Uterus (tissue), 4 donors: ENCODE results near the gene CDC42EP3. TPM values are rescaled to one million over a fixed set of nuclear protein-coding genes. Genes with fewer than 3 reads are reported as not detected.

Experiments
- DNase-seq, 2 donors: peaks; one replicate each; pipeline ENCODE4 v3.0.0-alpha.2; 2019 to 2020
- H3K27ac ChIP-seq, 2 donors: fragments of 200-600 bp; sonication (generic); 1 replicate in 1 of 2; 2 replicates in 1 of 2; pipeline ENCODE4 v1.5.1; 2016 to 2018
- H3K27me3 ChIP-seq, 2 donors: fragments of 200-600 bp; sonication (generic); one replicate each; pipeline ENCODE4 v1.5.1; 2018 to 2019; ENCODE audit warnings: control low read depth in 1 of 2
- H3K36me3 ChIP-seq, 2 donors: fragments of 200-600 bp; sonication (generic); one replicate each; pipeline ENCODE4 v1.5.1; 2019; ENCODE audit warnings: control low read depth in 1 of 2
- H3K4me1 ChIP-seq, 2 donors: fragments of 200-600 bp; sonication (generic); one replicate each; pipeline ENCODE4 v1.5.1; 2018 to 2019; ENCODE audit warnings: control low read depth in 1 of 2
- H3K4me3 ChIP-seq, 2 donors: fragments of 200-600 bp; sonication (generic); 1 replicate in 1 of 2; 2 replicates in 1 of 2; pipeline ENCODE4 v1.5.1; 2018 to 2019; ENCODE audit warnings: mild to moderate bottlenecking in 1 of 2
- H3K9me3 ChIP-seq, 2 donors: fragments of 200-600 bp; sonication (generic); one replicate each; pipeline ENCODE4 v1.5.1; 2019; ENCODE audit warnings: control low read depth in 1 of 2
- POLR2A ChIP-seq, 2 donors: fragments of 450-650 bp; IDR thresholded peaks; one replicate each; pipeline ENCODE4 v1.6.1; 2016; ENCODE audit warnings: antibody characterized with exemption in 2 of 2, mild to moderate bottlenecking in 1 of 2, moderate library complexity in 1 of 2
- intact Hi-C: fragments of 100-400 bp; cut with DNase I; formaldehyde crosslinking; loops from one replicate; pipeline ENCODE4 v1.15.1; 2023; ENCODE audit warnings: low total_unique reads
- total RNA-seq, 4 donors: library from RNA; depleted of rRNA in 3 of 4; stranded (reverse); fragments of >200 nt in 3 of 4; gene quantifications; one replicate each; pipeline versions ENCODE4 v1.1.0 to v1.2.4, GENCODE V29; 2014 to 2023
- TF ChIP-seq, protein P1 (sequence below), 4 experiments: fragments of 200-600 bp in 2 of 4; fragments of 450-650 bp in 2 of 4; sonication (generic) in 2 of 4; IDR thresholded peaks; one replicate each; pipeline ENCODE4 v1.5.1; 2016 to 2019; ENCODE audit warnings: antibody characterized with exemption in 4 of 4, mild to moderate bottlenecking in 2 of 4, moderate library complexity in 1 of 4
- donor health status: DM: yes; HTN: yes; CAD: no.

The CDC42EP3 gene
- total RNA-seq, 4 donors from 2014 or later: 24.7 to 93.0 (median 57.3) TPM

DNA sequence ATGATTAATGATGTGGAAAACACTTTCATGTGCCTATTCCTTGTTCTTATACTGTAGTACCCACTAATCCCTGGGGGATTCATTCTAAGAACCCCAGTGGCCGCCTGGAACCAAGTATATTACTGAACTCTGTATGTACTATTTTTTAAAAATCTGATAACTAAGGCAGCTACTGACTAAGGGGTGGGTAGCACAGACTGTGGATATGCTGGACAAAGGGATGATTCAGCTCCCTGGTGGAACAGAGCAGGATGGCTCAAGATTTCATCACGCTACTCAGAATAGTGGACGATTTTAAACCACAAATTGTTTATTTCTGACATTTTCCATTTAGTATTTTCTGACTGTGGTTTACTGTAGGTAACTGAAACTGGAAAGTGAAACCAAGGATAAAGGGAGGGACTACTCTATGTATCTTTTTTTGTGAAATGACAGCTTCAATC lies 41.8 kb upstream of the CDC42EP3 start:
- intact Hi-C loops: no loop called here
- no peaks in the 10 kb centered on the region for H3K36me3 ChIP-seq
- no peak for TF ChIP-seq POLR2A (IDR thresholded peaks at IDR 0.05)
- TF ChIP-seq, protein P1, sequence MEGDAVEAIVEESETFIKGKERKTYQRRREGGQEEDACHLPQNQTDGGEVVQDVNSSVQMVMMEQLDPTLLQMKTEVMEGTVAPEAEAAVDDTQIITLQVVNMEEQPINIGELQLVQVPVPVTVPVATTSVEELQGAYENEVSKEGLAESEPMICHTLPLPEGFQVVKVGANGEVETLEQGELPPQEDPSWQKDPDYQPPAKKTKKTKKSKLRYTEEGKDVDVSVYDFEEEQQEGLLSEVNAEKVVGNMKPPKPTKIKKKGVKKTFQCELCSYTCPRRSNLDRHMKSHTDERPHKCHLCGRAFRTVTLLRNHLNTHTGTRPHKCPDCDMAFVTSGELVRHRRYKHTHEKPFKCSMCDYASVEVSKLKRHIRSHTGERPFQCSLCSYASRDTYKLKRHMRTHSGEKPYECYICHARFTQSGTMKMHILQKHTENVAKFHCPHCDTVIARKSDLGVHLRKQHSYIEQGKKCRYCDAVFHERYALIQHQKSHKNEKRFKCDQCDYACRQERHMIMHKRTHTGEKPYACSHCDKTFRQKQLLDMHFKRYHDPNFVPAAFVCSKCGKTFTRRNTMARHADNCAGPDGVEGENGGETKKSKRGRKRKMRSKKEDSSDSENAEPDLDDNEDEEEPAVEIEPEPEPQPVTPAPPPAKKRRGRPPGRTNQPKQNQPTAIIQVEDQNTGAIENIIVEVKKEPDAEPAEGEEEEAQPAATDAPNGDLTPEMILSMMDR (IDR thresholded peaks at IDR 0.05): no peak

DNA sequence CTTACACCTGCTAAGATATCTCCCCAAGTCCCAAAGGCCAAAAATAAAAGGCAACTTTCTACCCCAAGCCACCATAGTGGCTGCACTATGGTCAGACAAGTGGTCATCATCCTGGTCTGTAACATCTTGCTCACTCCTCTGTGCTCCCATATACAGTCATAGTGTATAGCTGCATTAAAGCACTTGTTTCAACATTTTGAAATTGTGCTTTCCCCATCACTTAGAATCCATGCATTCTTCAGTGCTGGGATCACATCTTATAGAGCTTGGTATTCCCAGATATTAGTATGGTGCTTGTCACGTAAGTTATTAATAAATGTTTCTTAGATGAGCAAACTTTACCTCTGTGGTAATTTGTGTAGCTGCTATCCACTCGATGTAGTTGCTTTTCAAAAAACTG lies 40.4 kb upstream of the CDC42EP3 start:
- Histone ChIP-seq H3K36me3 (no peaks in the 10 kb centered on the region), H3K4me3 (no peak overlapping the region), H3K9me3 (no peaks in the 10 kb centered on the region), H3K27ac (no peak overlapping the region), H3K4me1 (no peaks in the 10 kb centered on the region), H3K27me3 (no peaks in the 10 kb centered on the region)
- no peak for TF ChIP-seq POLR2A (IDR thresholded peaks at IDR 0.05)
- TF ChIP-seq, protein P1 (IDR thresholded peaks at IDR 0.05): no peak
- intact Hi-C loops: no loop called here
- DNase-seq: no peak

More for the DNA sequence above, 41.8 kb upstream of the CDC42EP3 start:
- no peaks in the 10 kb centered on the region for H3K4me1 ChIP-seq
- H3K4me3 ChIP-seq: no peak overlapping the region
- H3K9me3 ChIP-seq: no peaks in the 10 kb centered on the region
- H3K27ac ChIP-seq: no peak overlapping the region
- no peaks in the 10 kb centered on the region for H3K27me3 ChIP-seq
- DNase-seq: no peak

DNA sequence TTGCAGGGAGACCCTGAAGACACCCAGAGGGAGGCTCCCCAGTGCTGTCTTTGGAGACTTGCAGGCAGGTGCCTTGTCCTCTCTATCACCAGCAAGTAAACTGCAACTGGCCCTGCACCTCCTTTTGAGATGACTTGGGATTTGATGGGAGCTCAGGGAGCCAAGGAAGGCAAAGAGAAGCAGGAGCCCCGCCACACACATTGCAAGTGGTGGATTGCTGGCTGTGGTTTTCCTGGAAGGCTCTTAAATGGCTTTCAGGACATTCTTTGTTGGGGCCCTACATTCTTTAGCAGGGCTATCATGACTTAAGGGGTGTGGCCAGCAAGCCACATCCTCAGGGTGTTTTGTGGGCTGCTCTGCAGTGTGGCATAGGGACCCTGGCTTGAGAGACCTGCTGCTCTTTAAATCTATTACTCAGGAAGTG lies 39.9 kb upstream of the CDC42EP3 start:
- intact Hi-C loops: no loop called here
- TF ChIP-seq, protein P1 (IDR thresholded peaks at IDR 0.05): no peak
- no peak for TF ChIP-seq POLR2A (IDR thresholded peaks at IDR 0.05)
- H3K27ac ChIP-seq: no peak overlapping the region
- H3K9me3 ChIP-seq: no peaks in the 10 kb centered on the region
- H3K27me3 ChIP-seq: no peaks in the 10 kb centered on the region
- DNase-seq: no peak
- H3K36me3 ChIP-seq: no peaks in the 10 kb centered on the region
- H3K4me3 ChIP-seq: no peak overlapping the region
- no peaks in the 10 kb centered on the region for H3K4me1 ChIP-seq

DNA sequence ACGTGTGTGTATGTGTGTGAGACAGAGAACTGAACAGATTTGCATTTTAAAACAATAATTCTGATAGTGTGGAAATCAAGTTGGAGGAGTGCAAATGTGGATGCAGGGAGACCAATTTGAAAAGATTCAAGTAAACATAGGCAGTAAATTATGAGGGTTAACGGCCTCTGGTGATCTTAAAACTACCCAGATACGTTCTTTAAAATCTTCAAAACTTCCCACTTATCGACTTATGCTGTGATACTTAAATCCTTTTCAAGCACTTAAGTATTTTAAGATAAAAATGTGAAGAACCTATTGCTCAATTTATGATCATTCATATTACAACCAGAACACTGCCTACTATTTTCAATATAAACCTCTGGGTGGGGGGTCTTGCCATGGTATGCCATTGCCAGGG lies 37.7 kb upstream of the CDC42EP3 start:
- H3K9me3 ChIP-seq: no peaks in the 10 kb centered on the region
- H3K36me3 ChIP-seq: no peaks in the 10 kb centered on the region
- H3K4me1 ChIP-seq: no peaks in the 10 kb centered on the region
- DNase-seq: no peak
- no peaks in the 10 kb centered on the region for H3K27me3 ChIP-seq
- no peak overlapping the region for H3K4me3 ChIP-seq
- TF ChIP-seq, protein P1 (IDR thresholded peaks at IDR 0.05): no peak
- no peak for TF ChIP-seq POLR2A (IDR thresholded peaks at IDR 0.05)
- H3K27ac ChIP-seq: no peak overlapping the region
- intact Hi-C loops: no loop called here

DNA sequence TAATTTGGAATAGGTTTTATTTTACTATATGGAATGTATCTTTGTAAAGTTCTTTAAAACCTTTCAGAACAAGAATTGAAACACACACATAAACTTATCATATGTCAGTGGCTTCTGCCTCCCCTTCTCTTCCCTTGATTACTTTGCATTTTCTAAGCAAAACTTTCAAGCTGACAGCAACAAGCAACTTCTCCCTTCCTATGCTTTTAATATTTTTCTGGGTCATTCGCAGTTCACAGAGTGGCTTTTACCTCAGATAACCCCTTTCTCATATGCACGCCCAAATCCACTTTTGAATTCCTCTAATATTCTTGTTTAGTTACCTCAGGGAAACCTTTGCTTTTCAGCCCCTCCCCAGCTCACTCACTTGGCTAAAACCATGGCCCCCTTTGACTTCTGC lies 36.7 kb upstream of the CDC42EP3 start:
- no peak for DNase-seq
- Histone ChIP-seq H3K27me3 (no peaks in the 10 kb centered on the region), H3K4me3 (no peak overlapping the region), H3K36me3 (no peaks in the 10 kb centered on the region), H3K27ac (no peak overlapping the region), H3K9me3 (no peaks in the 10 kb centered on the region), H3K4me1 (no peaks in the 10 kb centered on the region)
- TF ChIP-seq, protein P1 (IDR thresholded peaks at IDR 0.05): no peak
- no peak for TF ChIP-seq POLR2A (IDR thresholded peaks at IDR 0.05)
- intact Hi-C loops: no loop called here
